ENCODE measurements around the gene SCNN1G. TPM values are rescaled to one million over a fixed set of nuclear protein-coding genes. Genes with fewer than 3 reads are reported as not detected.

Gene SCNN1G
- total RNA-seq, 1 experiment from 2014 or later, result not detected

Other genes starting within 250 kb of the SCNN1G start
- 3.3 and 4.7 TPM in 2 replicates for gene USP31, start 33.3 kb upstream of the SCNN1G start, total RNA-seq (2014; rRNA removed; shearing (Covaris generic))
- gene SCNN1B, start 119.6 kb downstream of the SCNN1G start, total RNA-seq (2014; rRNA removed; shearing (Covaris generic)), result not detected in 2 replicates

Measured in SK-MEL-5 (cell line).